ENCODE measurements around the gene FXYD6.
A peak's percentile ranks its signal among the peaks of the same experiment; 100 is the strongest.
"Not testable (repeated sequence)": the region's sequence is repeated elsewhere in the genome, so short reads cannot be mapped to it uniquely, and the experiment has no call there.

FXYD6 gene

DNA sequence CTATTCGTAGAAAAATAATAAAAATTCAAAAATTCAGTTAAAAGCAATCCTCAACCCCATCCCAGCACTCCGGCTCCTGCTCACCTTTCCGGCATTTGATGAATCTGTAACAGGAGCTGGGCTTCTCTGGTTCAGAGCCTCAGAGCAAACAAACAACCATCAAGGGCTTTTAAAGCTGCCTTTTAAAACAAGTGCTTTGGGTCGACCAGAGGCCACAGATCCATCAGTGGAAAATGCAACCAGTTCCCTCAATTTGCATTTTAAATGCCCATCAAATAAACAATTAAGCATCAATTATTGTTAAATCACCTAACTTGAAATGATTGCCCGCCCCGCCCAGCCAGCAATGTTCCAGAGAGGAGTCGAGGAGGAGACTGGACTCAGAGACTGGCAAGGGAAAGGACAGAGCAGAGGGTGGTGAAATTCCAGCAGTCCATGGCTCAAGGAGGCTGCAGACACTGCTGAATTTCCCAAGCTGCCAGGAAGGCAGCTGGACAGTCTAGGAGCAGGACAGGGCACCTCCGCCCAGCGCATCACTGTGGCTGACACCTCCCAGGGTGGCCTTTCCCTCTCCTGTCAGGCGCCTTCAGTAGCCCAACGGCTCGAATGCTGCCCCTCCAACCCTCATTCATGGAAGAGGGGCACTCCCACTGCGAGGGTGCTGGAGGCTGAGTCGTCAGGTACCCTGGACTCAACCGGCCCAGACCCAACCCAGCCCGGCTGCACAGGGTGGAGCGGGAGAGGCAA, 7.5 kb downstream of the FXYD6 start:
- no peak for FAIRE-seq

DNA sequence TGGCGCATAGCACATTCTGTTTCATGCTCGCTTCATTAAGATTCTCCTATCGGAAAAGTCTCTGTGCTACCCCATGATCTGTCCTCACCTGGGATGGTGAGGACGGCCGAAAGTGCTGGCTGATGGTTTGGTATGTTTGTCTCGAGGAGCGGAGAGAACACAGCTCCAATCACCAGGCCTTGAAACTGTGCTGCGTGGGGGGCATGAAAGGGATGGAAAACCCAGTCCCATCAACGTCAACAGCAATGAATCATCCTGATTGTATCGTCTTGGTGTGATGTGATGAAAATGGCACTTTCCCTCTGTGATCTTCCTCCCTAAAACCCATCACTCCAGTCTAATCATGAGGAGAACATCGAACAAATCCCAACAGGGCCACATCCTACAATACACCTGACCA, 8.4 kb downstream of the FXYD6 start:
- FAIRE-seq, result no peak

DNA sequence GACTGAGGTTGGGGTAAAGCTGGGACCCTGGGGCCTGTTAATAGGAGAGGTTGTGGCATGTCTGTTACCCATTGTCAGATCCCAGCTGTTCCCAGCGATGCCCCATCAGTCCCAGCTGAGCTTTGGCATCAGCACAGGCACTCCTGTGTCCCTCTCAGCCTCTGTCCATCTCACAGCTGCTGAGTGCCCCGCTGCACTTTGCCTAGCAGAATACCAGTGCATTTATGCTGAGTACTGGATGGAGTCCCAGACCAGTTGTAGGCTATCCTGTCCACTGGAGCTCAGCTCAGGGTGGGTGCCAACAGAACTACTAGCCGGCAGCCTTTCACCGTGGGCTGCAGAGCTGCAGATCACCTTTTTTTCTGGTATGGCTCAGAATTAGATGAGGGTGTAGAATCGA, 9.9 kb downstream of the FXYD6 start:
- no peak for FAIRE-seq

DNA sequence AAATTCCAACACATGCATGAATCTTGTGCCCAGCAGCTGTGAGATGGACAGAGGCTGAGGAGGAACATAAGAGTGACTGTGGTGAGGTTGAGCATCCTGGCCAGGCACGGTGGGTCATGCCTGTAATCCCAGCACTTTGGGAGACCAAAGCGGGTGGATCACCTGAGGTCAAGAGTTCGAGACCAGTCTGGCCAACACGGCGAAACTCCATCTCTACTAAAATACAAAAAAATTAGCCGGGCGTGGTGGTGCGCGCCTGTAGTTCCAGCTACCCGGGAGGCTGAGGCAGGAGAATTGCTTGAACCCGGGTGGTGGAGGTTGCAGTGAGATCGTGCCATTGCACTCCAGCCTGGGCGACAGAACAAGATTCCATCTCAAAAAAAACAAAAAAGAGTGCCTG, 10.9 kb downstream of the FXYD6 start:
- FAIRE-seq, result not testable (repeated sequence)

DNA sequence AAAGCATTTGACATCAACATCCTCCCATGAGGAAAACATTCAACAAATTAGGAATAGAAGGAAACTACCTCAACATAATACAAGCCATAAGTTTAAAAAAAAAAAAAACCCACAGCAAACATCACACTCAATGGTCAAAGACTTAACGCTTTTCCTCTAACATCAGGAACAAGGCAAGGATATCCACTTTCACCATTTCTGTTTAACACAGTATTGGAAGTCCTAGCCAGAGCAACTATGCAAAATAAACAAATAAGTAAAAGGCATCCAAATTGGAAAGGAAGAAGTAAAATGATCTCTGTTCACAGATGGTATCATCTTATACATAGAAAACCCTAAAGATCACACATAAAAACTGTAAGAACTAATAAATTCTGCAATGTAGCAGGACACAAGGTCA, 13.1 kb downstream of the FXYD6 start:
- no peak for FAIRE-seq

DNA sequence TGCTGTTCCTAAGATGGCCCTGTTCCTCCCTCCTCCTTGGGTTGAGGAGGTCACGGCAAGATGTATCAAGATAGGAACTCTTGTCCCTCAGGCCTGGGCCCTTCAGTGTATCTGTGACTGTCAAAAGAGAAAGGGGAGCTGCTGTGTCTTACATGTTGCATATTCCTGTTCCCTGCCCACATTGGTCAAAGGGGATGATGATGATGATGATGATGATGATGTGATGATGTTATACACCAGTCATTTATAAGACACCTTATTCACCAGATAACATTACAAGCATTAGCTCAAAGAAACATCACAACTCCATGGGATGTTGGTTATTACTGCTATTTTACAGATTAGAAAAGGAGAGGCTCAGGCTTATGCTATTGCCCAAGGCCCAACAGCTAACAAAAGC, 13.7 kb downstream of the FXYD6 start:
- FAIRE-seq, result no peak

DNA sequence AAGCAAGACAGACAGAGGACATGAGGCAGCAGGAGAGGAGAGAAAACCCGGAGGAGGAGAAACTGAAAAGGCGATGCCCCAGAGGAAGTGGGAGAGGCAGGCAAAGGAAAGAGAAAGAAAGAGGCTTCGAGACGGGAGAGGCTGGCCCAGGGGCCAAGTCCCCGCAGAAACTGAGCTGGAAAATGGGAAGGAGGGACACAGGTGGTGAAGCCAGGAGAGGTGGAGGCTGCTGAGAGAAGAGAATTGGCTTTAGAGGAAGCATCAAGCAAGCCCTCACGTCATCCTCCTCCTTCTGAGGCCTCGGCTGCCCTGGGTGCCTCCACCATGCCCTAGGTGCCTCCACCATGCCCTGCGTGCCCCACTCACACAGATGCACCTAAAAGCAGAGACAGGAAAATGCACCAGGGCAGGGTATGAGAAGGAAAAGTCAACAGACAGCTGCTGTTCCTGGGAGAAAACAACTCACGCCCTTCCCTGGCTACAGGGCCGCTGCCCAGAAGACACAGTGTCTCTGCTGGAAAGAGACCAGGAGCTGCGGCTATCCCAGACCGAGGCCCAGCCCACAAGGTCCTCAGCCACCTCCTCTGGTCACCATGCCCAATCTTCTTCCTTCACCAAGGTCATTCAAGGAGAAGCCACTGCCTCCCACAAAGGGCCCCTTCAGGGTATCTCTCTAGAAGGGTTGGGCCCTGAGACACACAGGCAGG, 14.3 kb downstream of the FXYD6 start:
- no peak for FAIRE-seq

DNA sequence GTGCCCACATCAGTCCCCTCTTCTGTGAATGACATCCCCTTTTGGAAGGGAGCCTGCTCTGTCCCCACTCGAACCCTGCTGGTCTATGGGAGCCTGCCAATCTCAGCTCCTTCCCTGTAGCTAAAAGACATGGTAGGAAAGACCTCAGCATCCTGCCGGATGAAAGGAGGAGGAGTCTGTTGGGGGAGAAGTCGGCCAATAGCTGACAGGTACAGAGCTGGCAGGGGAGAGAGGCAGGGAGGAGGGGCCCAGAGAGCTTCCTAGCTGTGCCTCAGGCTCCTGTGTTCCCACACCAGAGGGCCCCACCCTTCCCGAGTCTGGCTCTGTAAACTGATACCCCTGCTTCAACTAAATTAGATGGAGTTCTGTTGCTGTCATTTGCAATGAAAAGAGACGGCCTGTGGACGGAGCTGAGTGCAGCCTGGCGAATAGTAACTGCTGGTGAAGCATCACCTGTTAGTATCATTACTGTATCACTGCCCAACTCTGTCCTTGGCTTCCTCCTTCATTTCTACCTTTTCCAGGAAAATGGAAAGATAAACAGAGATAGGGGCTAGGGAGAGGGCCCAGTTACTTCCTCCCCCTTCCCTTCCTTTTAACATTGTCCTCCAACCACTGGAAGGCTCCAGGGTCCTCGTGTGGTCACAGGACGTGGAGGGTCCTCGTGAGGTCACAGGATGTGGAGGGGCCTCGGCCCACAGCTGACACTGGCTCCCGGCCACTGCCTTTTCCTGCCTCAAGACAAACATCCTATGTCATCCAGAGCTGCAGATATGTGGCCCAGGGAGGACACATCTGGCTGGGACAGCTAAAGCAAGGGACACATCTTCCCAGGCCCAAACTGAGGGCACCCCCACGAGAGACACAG, 15.1 kb downstream of the FXYD6 start:
- FAIRE-seq, result no peak

DNA sequence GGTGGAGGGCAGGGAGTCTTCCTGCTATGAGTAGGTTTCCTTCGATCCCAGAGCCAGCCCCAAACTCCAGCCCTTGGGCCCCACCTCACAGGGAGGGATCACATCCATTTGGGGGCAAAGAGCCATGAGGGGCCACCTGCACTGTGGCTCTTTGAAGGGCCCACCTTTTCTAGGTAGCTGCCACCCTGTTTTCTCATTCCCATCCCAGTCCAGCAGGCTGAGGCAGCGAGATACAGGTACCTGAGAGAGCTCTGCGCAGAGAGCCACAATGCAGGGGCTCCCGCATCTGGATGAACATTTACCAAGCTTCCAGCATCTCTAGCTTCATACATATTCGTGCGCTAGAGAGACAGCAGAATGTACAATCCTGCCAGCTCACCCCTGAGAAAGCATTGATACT, 16.3 kb downstream of the FXYD6 start:
- FAIRE-seq, result no peak

DNA sequence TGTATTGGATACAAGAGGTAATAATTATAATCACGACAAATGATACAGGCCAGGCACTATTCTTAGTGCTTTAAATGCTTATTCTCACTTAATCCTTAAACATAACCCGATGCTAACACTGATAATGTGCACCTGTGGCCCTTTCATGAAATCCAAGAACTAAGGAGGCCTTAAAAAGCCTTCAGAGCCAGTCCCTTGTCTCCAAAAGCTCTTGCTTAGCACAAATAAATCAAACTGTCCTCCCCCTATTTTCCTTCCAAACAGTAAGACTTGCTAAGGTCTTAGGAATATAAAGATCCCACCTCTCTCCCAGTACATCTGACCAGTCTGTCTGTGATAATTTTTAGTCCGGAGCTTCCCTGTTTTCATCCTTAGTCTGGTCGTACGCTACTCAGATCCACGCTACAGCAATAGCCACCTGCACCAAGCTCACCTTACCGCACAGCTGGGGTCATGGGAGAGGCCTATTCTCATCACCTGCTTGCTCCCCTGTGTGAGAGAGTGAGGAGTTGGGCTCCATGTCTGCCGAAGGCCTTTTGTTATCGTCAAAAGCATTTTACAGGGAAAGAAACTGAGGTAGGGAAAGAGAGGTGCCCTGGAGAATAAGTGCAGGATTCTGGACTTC, 16.9 kb downstream of the FXYD6 start:
- FAIRE-seq, result no peak

DNA sequence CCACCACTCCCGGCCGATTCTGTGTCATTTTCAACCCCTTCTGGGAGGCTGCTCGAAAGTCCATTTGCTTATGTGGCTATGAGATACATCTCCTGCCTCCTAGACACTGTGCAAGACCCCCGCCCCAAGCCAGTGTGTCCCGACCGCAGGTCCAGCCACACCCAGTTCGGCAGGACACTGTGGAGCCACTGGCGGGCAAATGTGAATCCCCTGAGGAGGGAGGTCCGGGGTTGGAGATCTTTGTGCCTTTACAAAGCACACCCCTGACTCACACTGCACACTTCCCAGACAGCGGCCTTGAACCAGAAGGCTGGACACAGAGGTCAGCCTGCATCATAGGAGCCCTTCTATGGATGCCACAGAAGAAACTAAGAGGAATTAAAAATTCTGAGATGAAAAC, 17.4 kb downstream of the FXYD6 start:
- FAIRE-seq, result no peak

DNA sequence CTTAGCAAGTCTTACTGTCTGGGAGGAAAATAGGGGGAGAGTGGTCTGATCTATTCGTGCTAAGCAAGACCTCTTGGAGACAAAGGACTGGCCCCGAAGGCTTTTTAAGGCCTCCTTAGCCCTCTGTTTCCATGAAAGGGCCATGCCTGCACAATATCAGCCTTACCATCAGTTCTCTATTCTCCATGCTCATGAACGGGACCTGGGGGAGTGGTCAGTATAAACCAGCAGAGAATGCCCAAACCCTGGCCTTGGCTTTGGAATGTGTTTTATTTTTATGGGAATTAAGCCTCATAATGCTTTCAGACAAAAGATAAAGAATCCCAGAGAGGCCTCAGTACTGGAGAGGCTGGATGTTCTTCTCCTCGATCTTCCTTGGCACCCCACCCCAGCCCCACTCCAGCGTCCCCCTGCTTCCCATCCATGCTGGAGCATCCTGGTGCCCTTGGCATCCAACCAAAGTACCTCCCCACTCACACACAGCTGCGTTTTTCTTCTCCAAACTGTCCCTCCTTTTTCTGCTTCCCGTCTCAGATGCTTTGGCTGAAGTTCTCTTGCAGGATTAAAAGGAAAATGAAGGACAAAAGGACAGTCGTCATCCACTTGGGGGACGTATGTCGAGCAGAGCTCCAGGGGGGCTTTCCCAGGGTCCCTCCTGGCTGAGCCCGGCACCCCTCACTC, 18.6 kb downstream of the FXYD6 start:
- no peak for FAIRE-seq

DNA sequence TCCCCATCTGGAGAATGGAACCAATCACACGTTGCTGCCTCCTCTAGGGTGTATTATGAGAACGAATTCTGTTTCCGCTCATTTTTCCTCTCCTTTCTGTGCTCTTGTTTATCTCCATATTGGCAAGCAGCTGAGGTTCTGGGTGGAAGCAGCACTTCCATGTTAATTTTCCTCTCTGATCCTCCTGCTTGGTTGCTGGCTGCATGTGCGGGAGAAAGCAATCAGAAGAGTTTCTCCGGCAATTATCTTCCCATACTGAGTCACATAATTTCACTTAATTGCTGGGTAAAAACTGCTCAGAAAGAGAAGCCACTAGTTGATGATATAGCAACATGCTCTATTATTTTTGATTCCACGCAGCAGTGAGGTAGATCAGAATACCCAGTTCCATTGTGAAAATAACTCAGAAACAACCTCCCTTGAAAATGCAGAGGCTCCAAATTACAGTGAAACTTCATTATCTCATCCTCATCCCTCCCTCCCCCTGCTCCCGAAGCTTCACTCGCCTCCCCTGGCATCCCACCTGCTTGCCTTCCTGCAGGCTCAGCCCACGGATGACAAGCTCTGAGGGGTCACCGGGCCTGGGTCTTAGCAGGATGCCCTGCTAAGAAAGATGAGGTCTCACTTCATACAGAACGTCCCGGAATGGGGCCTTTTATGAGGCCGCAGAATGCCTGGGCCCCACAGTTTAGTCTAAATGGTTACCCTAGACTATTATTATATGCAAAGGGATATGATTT, 20.4 kb downstream of the FXYD6 start:
- FAIRE-seq, result no peak

DNA sequence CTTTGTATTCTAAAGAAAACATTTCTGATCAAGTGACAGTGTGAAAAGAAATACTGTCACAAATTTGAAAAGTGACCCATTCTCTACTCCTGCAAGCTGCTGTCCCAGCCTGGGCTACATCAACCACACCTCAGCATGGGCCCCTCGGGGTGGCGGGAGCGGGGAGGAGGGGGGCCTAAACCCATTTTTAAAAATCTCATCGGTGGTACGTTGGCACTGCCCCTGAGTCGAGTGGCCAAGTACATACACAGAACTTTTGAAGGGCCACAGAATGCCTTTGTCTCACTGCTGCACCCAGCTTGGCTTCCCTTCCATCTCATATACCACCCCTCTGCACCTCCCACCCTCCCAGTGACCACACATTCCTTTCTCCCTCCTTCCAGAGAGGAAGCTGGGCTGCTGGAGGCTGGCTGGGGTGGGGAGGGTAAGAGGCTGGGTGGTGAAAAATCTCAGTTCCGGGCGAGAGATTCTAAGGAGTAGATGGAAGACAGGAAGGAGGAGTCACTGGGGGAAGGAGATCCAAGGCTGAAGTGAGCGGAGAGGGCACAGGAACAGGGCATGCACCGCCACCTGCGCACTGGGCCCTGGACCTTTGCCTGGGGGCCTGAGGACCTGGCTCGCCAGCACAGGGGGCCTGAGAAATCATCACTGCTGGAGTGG, 21.1 kb downstream of the FXYD6 start:
- FAIRE-seq, result no peak

DNA sequence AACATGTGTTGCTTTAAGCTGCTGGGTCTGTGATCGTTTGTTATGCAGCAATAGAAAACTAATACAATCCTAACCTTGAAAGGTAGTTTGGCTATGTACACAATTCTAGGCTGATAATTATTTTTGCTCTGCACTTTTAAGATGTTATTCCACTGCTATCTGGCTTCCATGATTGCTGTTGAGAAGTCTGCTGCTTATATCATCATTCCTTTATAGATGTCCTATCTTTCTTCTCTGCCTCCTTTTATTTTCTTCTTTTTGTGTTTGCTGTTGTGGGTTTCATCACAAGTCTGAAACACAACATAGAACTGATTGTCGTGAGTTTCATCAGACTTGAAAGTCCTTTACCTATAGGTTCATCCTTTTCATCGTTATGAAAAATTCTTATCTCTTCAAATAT, 24.1 kb downstream of the FXYD6 start:
- FAIRE-seq, result no peak

DNA sequence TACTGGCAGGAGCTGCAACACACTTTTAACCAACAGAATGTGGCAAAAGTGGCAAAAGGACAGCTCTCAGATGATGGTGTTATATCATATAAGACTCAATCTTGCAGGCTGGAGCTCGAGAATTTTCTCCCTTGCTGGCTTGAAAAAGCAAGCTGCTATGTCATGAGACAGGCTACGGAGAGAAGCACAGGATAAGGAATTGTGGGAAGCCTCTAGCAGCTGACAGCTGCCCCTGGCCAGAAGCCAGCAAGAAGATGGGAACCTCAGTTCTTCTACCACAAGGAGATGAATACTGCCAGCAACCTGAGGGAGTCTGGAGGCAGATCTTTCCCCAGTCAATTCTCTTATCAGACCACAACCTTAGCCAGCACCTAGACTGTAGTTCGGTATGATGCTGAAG, 24.6 kb downstream of the FXYD6 start:
- FAIRE-seq, result no peak

DNA sequence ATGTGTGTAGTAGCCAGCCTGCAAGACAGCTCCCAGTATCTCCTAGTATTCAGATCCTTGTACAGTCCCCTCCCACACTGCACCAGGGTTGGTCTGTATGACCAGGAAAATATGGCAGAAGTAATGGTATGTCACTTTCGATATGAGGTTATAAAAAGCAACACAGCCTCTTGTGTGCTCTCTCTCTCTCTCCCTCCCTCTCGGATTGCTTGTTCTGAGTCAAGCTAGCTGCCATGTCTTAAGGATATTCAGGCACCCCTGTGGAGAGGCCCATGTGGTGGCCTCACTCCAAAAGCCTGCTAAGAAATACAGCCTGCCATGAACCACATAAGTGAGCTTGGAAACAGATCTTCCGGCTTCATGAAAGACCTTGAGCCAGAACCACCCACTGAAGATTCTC, 25.4 kb downstream of the FXYD6 start:
- FAIRE-seq, result no peak

DNA sequence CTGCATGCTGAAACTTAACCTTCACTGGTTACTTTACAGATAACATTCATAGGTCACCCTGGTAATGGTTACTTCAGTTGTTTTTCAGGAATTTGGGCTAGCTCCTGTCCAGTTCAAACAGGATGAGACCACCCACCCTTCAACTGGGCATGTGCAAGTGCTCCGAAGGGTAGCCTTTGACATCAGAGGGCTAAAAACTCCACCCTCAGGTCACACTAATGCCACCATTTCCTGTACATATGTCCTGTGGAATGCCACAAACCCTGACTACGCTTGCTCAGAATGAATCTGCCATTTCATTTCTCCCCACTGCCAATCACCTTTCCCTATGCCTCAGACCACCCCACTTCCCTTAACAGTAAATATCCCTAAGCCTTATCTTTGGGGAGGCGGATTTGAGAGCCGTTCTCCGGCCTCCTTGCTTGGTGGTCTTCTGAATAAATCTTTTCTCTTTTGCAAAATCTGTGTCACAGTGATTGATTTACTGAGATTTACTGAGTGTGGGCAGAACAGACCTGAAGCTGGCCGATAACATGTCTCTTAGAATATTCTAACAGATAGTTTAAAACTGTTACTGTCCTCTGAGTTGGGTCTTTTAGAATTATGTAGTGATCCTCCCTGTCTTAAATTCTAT, 26.6 kb downstream of the FXYD6 start:
- FAIRE-seq, result no peak

DNA sequence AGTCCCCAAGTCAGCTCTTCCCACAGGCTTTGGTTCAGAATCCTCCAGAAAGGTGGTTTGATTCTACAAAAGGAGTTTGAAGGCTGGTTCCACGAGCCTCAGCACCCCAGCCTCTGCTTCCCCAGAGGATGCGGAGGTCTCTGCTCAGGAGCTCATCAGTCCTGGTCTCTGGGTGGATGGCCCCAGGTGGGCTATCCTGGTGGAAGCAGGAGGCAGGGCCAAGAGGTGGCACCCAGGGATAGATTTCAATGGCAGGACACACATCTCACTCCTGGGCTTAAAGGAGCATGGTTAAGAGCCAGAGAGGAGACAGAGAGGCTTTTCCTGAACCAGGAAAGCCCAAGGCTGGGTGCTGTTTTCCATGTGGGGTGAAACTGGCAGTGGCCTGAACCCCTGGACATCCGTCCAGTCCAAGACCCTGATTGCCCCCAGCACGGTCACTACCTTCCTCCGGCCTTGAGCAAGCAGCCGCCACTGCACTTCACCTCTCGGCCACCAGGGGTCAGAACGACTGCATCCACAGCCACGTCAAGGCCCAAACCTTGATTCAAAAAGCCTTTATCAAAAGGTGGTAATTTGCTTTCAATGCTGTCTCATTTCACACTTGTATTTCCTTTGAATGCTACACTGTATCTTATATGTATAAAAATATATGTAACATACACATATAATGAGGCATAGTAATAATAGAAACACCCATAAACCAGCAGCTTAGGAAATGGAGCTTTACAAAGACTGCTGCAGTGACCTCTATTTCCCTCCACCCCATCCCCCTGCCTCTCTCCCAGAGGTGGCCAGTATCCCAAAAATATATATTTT, 32.6 kb downstream of the FXYD6 start:
- FAIRE-seq, result peak; percentile 37

Data from A204.1 (cell line).